Measurements from ENCODE around the gene GATA5.

The GATA5 gene

DNA sequence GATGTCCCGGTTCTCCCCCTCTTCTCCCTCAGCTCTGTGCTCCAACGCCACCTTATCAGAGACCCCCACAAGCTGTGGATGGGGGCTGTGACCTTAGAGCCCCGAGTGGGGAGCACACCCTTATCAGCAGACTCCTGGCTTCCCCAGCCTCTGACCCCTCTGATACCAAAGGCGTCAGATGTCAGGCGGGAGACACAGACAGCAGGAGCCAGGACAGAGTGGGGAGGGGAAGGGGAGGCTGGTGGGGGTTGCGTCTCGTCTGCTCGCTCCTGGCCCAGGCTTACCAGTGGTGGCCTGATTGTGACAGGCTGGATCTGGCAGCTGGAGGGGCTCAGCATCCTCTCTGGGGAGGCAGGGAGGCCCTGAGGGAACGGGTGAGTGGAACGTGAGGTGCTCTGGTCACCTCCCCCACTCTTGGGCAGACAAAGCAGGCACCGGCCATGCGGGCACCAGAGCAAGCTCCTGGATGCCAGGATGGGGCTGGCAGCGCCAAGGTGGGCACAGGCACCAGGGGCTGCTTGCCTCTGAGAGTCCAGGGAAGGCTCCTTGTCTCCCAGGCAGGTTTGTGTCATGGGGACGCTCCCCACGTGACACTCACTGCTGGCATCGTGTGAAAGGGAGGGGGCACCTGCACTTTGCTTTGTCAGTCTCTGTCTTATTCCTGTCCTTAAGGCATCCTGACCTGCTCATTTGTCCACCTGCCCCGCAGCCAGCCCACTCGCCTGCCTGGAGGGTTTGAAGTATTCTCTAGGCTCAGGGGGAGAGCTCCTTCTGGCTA is 27.8 kb upstream of the GATA5 start:
- TF ChIP-seq, protein P1, sequence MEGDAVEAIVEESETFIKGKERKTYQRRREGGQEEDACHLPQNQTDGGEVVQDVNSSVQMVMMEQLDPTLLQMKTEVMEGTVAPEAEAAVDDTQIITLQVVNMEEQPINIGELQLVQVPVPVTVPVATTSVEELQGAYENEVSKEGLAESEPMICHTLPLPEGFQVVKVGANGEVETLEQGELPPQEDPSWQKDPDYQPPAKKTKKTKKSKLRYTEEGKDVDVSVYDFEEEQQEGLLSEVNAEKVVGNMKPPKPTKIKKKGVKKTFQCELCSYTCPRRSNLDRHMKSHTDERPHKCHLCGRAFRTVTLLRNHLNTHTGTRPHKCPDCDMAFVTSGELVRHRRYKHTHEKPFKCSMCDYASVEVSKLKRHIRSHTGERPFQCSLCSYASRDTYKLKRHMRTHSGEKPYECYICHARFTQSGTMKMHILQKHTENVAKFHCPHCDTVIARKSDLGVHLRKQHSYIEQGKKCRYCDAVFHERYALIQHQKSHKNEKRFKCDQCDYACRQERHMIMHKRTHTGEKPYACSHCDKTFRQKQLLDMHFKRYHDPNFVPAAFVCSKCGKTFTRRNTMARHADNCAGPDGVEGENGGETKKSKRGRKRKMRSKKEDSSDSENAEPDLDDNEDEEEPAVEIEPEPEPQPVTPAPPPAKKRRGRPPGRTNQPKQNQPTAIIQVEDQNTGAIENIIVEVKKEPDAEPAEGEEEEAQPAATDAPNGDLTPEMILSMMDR (IDR thresholded peaks at IDR 0.05; ENCODE audit: unreplicated experiment in 3 of 3), result no peak
- Mint-ChIP-seq H3K27ac (no peak overlapping the region), H3K36me3 (ENCODE audit: low read depth) (no peaks in the 10 kb centered on the region)

DNA sequence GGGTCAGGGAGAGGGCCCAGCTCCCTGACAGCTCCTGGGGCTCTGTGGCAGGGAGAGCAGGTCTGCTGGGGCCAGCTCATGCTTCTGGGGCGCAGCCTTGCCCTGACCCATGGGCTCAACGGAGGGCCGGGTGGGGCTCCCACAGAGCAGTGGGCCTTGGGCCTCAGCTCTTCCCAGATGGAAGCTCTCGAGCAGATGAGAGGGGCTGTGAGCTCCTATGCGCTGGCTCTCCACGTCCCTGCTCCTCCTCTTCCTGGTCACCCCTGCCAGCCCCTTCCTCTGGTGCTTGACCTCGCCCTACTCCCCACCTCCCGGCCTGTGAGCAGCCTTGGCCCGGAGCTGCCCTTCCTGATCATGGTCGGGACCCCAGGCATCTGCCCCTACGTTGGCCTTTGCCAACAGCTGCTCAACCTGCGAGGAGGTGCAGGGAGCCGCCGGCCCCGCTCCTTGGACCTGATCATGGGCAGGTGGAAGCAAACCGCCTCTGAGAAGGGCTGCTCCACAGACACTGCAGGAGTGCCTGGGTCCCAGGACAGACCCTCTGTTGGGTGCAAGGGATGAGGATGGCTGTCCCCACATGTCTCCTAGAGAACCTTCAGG is 26.8 kb upstream of the GATA5 start:
- peaks cover 24% of the 10 kb centered on the region for H3K4me1 Mint-ChIP-seq
- H3K9me3 Mint-ChIP-seq, result no peaks in the 10 kb centered on the region
- H3K4me3 Mint-ChIP-seq, result no peak overlapping the region
- no peaks in the 10 kb centered on the region for H3K36me3 Mint-ChIP-seq (ENCODE audit: low read depth)
- TF ChIP-seq, protein P1 (IDR thresholded peaks at IDR 0.05; ENCODE audit: unreplicated experiment in 3 of 3), result no peak
- no peak overlapping the region for H3K27ac Mint-ChIP-seq
- peaks cover 32% of the 10 kb centered on the region for H3K27me3 Mint-ChIP-seq (ENCODE audit: low read depth)

More for the DNA sequence above, 27.8 kb upstream of the GATA5 start:
- Mint-ChIP-seq H3K4me3 (no peak overlapping the region), H3K9me3 (no peaks in the 10 kb centered on the region), H3K27me3 (ENCODE audit: low read depth) (peaks cover 32% of the 10 kb centered on the region), H3K4me1 (peaks cover 24% of the 10 kb centered on the region)

DNA sequence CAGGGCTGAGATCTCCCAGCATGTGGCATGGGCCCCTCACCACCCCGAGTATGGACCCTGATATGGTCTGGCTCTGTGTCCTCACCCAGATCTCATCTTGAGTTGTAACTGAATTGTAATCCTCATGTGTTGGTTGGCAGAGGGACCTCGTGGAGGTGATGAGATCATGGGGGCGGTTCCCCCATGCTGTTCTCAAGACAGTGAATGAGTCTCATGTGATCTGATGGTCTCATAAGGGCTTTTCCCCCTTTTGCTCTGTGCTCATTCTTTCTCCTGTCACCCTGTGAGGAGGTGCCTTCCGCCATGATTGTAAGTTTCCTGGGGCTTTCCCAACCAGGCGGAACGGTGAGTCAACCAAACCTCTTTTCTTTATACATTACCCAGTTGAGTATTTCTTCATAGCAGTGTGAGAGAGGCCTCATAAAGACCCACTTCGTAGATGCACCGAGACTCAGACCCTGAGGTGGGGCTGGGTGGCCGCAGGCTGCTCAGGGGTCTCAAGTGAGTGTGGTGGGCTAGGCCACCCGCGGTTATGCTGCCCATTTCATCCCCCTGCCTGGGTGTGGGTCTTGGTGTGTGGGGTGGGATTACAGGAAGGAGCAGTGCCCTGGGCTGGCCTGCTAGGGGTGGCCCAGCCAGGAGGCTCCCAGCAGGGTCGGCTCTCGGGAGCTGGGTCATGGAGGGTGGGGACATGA is 26.2 kb upstream of the GATA5 start:
- H3K4me3 Mint-ChIP-seq, result no peak overlapping the region
- no peaks in the 10 kb centered on the region for H3K9me3 Mint-ChIP-seq
- H3K27me3 Mint-ChIP-seq (ENCODE audit: low read depth), result peaks cover 32% of the 10 kb centered on the region
- TF ChIP-seq, protein P1 (IDR thresholded peaks at IDR 0.05; ENCODE audit: unreplicated experiment in 3 of 3), result no peak
- peaks cover 24% of the 10 kb centered on the region for H3K4me1 Mint-ChIP-seq
- H3K27ac Mint-ChIP-seq, result peak overlapping the region in 1 of 3 experiments; percentile 43
- H3K36me3 Mint-ChIP-seq (ENCODE audit: low read depth), result no peaks in the 10 kb centered on the region

DNA sequence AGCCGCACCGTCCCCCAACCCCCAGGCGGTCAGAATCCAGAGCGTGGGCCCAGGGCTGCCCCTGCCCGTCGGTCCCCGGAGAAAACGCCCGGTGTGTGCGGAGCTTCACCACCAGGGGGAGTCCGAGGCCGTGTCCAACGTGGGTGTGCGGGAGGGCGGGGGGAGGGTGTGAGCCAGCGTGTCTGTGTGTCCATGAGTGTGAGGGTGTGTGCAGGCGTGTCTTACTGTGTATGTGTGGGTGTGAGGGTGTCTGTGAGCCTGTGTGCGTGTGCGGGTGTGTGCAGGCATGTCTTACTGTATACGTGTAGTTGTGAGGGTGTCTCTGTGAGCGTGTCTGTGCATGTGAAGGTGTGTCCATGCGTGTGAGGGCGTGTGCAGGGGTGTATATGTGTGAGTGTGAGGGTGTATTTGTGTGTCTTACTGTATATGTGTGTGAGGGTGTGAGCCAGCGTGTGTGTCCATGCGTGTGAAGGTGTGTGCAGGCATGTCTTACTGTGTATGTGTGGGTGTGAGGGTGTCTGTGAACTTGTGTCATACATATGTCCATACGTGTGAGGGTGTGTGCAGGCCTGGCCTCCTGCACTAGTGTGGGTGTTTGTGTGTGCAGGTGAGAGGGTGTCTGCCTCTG is 24.6 kb upstream of the GATA5 start:
- H3K4me3 Mint-ChIP-seq, result peak overlapping the region in 1 of 3 experiments; percentile 4
- H3K36me3 Mint-ChIP-seq (ENCODE audit: low read depth), result no peaks in the 10 kb centered on the region
- H3K9me3 Mint-ChIP-seq, result no peaks in the 10 kb centered on the region
- peaks cover 24% of the 10 kb centered on the region for H3K4me1 Mint-ChIP-seq
- TF ChIP-seq, protein P1 (IDR thresholded peaks at IDR 0.05; ENCODE audit: unreplicated experiment in 3 of 3), result peak; percentile 59 to 79 (median 78)
- peak overlapping the region in 1 of 3 experiments; percentile 32 for H3K27ac Mint-ChIP-seq
- peaks cover 35% of the 10 kb centered on the region for H3K27me3 Mint-ChIP-seq (ENCODE audit: low read depth)

DNA sequence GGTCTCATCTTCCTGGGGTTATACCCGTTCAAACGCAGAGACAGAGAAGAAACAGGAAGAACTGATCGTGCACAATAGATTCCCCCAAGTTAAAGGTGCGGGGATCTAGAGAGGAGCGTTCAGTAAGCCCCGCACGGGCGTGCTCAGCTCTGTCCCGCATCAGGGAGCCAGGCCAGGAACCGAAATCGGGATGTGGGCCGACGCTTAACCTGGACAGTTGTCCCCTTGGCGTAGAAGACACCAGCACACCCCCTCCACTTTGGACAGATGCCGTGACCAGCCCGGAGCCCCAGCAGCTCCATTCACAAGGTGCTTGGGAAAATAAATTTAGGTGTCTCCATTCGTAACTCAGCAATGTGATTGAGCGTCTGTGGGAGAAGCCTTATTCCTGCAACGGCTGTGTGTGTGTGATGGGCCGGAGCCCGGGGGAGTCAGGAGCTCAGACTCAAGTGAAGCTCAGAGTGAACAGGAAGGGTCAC is 24.0 kb upstream of the GATA5 start:
- no peaks in the 10 kb centered on the region for H3K9me3 Mint-ChIP-seq

More for the DNA sequence above, 24.0 kb upstream of the GATA5 start:
- Mint-ChIP-seq H3K27ac (no peak overlapping the region), H3K36me3 (ENCODE audit: low read depth) (no peaks in the 10 kb centered on the region), H3K27me3 (ENCODE audit: low read depth) (peaks cover 32% of the 10 kb centered on the region), H3K4me1 (peaks cover 24% of the 10 kb centered on the region), H3K4me3 (peak overlapping the region in 1 of 3 experiments; percentile 15)
- TF ChIP-seq, protein P1 (IDR thresholded peaks at IDR 0.05; ENCODE audit: unreplicated experiment in 3 of 3), result no peak

Data from nephron (organoid).